ENCODE measurements around the gene SMC1A.
"Not testable (repeated sequence)": the region's sequence is repeated elsewhere in the genome, so short reads cannot be mapped to it uniquely, and the experiment has no call there.

The SMC1A gene

DNA sequence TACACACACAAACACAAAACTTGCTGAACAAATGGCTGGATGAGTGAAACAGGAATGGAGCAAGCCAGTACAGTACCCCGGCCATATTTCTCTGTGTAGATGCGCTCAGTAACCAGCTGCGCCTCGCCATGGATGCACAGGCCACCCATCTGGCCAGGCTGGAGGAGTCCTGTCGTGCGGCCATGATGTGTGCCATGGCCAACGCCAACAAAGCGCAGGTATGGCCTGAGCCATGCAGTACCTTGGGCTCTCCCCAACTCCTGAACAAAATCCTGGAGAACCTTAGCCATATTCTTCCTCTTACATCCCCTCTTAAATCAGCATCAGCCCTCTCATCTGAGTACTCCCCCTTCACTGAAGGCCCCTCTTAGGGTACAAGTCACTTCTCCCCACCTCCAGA lies 7.3 kb upstream of the SMC1A start:
- H3K4me3 ChIP-seq (ENCODE audit: low read length) = no peak overlapping the region
- no peak for DNase-seq (ENCODE audit: low read depth, low spot score)
- H3K9me3 ChIP-seq (ENCODE audit: control insufficient read depth, insufficient read depth, low read length) = no peaks in the 10 kb centered on the region
- no peak overlapping the region for H3K27ac ChIP-seq (ENCODE audit: low read length)
- no peaks in the 10 kb centered on the region; the same call in 1 of the 2 replicates for H3K4me1 ChIP-seq (ENCODE audit: control insufficient read depth, insufficient read depth, low read length)
- WGBS (ENCODE audit: insufficient coverage, insufficient read length) = no CpG with 5 or more reads among the region's 8 CpGs
- H3K36me3 ChIP-seq (ENCODE audit: control insufficient read depth, insufficient read depth, low read length) = peaks cover 2% of the 10 kb centered on the region; the same call in 1 of the 2 replicates
- no peaks in the 10 kb centered on the region for H3K27me3 ChIP-seq (ENCODE audit: control insufficient read depth, insufficient read depth, low read length)

DNA sequence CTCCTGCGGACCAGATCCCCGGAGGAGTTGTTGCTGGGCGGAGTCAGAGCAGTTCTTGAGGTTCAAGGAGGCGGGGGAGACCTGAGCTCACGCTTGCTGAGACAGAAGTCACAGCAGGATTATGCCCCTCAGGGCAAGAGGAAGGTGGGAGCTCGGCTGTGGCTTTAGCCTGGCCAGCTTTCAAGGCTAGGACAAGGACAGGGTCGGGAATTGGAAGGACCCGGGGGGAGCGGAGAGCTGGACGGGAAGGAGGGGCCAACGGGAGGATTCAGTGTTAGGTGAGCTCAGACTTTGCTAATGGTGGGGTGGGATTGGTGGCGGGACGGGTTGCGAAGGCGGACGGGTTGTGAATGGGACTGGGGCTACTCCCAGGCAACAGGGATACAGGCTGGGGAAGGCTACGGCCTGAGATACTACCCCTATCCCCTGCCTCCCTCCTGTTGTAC lies 430 bp upstream of the SMC1A start, which contains the start of gene RIBC1:
Gene RIBC1, plus strand, starts transcription at position 13 of the 446 bp plus-strand sequence. CDS start 3,404 bp downstream, outside the sequence.
- WGBS (ENCODE audit: insufficient coverage, insufficient read length) = no CpG with 5 or more reads among the region's 17 CpGs
- Histone ChIP-seq H3K4me3 (ENCODE audit: low read length) (peak within 1 kb of the TSS; percentile 80), H3K27ac (ENCODE audit: low read length) (no peak within 1 kb of the TSS), H3K27me3 (ENCODE audit: control insufficient read depth, insufficient read depth, low read length) (no peaks in the 10 kb centered on the region), H3K9me3 (ENCODE audit: control insufficient read depth, insufficient read depth, low read length) (no peaks in the 10 kb centered on the region), H3K36me3 (ENCODE audit: control insufficient read depth, insufficient read depth, low read length) (no peaks in the 10 kb centered on the region), H3K4me1 (ENCODE audit: control insufficient read depth, insufficient read depth, low read length) (peaks cover 2% of the 10 kb centered on the region)
- DNase-seq (ENCODE audit: low read depth, low spot score) = no peak

DNA sequence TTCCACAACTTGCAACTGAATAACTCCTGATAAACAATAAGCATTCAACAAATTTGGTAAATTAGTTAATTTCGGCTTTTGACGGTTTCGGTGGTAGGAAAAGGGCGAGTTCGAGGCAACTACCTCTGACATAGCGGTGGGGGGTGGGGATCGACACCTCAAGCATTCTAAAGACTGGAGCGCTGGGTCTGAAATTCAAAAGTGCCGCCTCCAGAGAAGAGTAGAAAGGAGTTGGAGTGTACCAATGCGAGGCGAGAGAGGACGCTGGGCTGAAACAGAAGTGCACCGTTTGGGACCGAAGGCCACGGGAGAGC lies 725 bp downstream of the SMC1A start:
- H3K4me1 ChIP-seq (ENCODE audit: control insufficient read depth, insufficient read depth, low read length) = peaks cover 2% of the 10 kb centered on the region
- DNase-seq (ENCODE audit: low read depth, low spot score) = no peak
- no peaks in the 10 kb centered on the region for H3K36me3 ChIP-seq (ENCODE audit: control insufficient read depth, insufficient read depth, low read length)
- WGBS (ENCODE audit: insufficient coverage, insufficient read length) = no CpG with 5 or more reads among the region's 15 CpGs
- H3K9me3 ChIP-seq (ENCODE audit: control insufficient read depth, insufficient read depth, low read length) = no peaks in the 10 kb centered on the region
- H3K27me3 ChIP-seq (ENCODE audit: control insufficient read depth, insufficient read depth, low read length) = no peaks in the 10 kb centered on the region
- H3K27ac ChIP-seq (ENCODE audit: low read length) = no peak overlapping the region
- H3K4me3 ChIP-seq (ENCODE audit: low read length) = peak overlapping the region; percentile 80; the same call in 1 of the 2 replicates

DNA sequence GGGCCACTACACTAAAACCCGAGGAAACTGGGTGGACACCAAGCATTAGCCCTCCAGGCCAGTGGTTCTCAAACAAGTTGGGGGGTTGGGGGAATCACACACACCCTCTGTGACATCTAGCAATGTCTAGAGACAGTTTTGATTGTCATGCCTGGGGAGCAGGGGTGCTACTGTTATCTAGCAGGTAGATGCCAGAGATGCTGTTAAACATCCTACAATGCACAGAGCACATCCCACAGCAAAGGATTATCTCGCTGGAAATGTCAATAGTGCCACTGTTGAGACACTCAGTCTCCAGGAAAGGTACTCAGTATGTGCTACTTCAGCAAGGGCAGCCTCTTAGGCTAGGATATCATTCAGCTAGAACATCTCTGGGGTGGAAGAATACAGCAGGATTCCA lies 1.3 kb downstream of the SMC1A start:
- no peaks in the 10 kb centered on the region for H3K36me3 ChIP-seq (ENCODE audit: control insufficient read depth, insufficient read depth, low read length)
- no CpG with 5 or more reads among the region's 2 CpGs for WGBS (ENCODE audit: insufficient coverage, insufficient read length)
- no peak for DNase-seq (ENCODE audit: low read depth, low spot score)
- H3K27me3 ChIP-seq (ENCODE audit: control insufficient read depth, insufficient read depth, low read length) = no peaks in the 10 kb centered on the region
- peak overlapping the region; percentile 80; the same call in 1 of the 2 replicates for H3K4me3 ChIP-seq (ENCODE audit: low read length)
- H3K9me3 ChIP-seq (ENCODE audit: control insufficient read depth, insufficient read depth, low read length) = no peaks in the 10 kb centered on the region
- H3K4me1 ChIP-seq (ENCODE audit: control insufficient read depth, insufficient read depth, low read length) = peaks cover 2% of the 10 kb centered on the region
- no peak overlapping the region for H3K27ac ChIP-seq (ENCODE audit: low read length)

- not testable (repeated sequence) for DNase-seq (ENCODE audit: low read depth, low spot score); H3K4me3 ChIP-seq (ENCODE audit: low read length); H3K9me3 ChIP-seq (ENCODE audit: control insufficient read depth, insufficient read depth, low read length)
These were observed 2.1 kb downstream of the SMC1A start for GRCh38 chrX:53420351-53420750.

GRCh38 chrX:53412446-53412845 lies 10.0 kb downstream of the SMC1A start:
- H3K27ac ChIP-seq (ENCODE audit: low read length) = no peak overlapping the region
- WGBS (ENCODE audit: insufficient coverage, insufficient read length) = no CpG with 5 or more reads among the region's 2 CpGs
- DNase-seq (ENCODE audit: low read depth, low spot score) = no peak
- H3K9me3 ChIP-seq (ENCODE audit: control insufficient read depth, insufficient read depth, low read length) = no peaks in the 10 kb centered on the region
- H3K4me1 ChIP-seq (ENCODE audit: control insufficient read depth, insufficient read depth, low read length) = no peaks in the 10 kb centered on the region
- peaks cover 16% of the 10 kb centered on the region for H3K36me3 ChIP-seq (ENCODE audit: control insufficient read depth, insufficient read depth, low read length)
- H3K4me3 ChIP-seq (ENCODE audit: low read length) = no peak overlapping the region
- H3K27me3 ChIP-seq (ENCODE audit: control insufficient read depth, insufficient read depth, low read length) = no peaks in the 10 kb centered on the region

More at GRCh38 chrX:53420351-53420750, 2.1 kb downstream of the SMC1A start:
- WGBS (ENCODE audit: insufficient coverage, insufficient read length) = no CpG with 5 or more reads among the region's 3 CpGs
- H3K27me3 ChIP-seq (ENCODE audit: control insufficient read depth, insufficient read depth, low read length); H3K4me1 ChIP-seq (ENCODE audit: control insufficient read depth, insufficient read depth, low read length); H3K36me3 ChIP-seq (ENCODE audit: control insufficient read depth, insufficient read depth, low read length); H3K27ac ChIP-seq (ENCODE audit: low read length): not testable (repeated sequence)

DNA sequence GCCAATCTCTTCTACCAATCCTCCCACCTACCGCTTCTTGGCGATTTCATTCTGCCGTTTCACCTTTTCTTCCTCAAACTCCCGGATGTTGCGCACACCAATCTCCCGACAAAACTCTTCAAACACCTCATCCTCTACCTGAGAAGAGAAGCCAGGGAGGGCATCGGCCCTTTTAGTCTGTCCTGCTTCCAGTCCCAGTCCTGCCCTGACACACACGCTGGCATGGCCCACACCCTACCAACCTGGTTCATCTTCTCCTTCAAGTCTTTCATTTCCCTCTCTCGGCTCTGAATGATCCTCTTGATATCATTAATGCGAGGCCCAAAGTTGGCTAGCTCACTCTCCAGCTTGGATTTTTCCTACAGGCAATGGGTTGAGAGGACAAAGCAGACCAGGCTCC lies 18.9 kb downstream of the SMC1A start:
- H3K4me3 ChIP-seq (ENCODE audit: low read length) = no peak overlapping the region
- no peaks in the 10 kb centered on the region for H3K9me3 ChIP-seq (ENCODE audit: control insufficient read depth, insufficient read depth, low read length)
- peaks cover 15% of the 10 kb centered on the region for H3K36me3 ChIP-seq (ENCODE audit: control insufficient read depth, insufficient read depth, low read length)
- H3K4me1 ChIP-seq (ENCODE audit: control insufficient read depth, insufficient read depth, low read length) = no peaks in the 10 kb centered on the region
- H3K27ac ChIP-seq (ENCODE audit: low read length) = no peak overlapping the region
- no peak for DNase-seq (ENCODE audit: low read depth, low spot score)
- 100% methylated on average over 4 of the region's 10 CpGs for WGBS (ENCODE audit: insufficient coverage, insufficient read length)
- H3K27me3 ChIP-seq (ENCODE audit: control insufficient read depth, insufficient read depth, low read length) = no peaks in the 10 kb centered on the region

DNA sequence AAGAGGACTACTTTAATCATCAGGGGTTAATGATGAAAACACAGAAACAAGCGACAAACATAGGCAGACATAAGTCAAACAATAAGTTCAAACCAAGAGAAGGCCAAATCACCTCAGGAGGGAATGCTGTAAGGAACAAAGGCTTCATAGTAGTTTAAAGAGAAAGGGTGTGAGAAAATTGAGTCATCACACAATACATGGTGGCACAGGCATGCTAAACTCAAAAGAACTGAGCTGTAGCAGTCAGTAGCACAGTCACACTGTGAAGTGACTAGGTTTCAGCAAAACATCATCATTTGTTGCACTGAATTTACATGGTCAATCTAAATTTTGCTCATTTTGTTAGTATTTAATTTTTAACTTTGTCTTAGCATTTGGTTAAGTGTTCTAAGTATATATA lies 24.2 kb downstream of the SMC1A start:
- DNase-seq (ENCODE audit: low read depth, low spot score) = no peak
- Histone ChIP-seq H3K27ac (ENCODE audit: low read length) (no peak overlapping the region), H3K9me3 (ENCODE audit: control insufficient read depth, insufficient read depth, low read length) (no peaks in the 10 kb centered on the region), H3K36me3 (ENCODE audit: control insufficient read depth, insufficient read depth, low read length) (peaks cover 15% of the 10 kb centered on the region; the same call in 1 of the 2 replicates), H3K4me3 (ENCODE audit: low read length) (no peak overlapping the region), H3K4me1 (ENCODE audit: control insufficient read depth, insufficient read depth, low read length) (no peaks in the 10 kb centered on the region), H3K27me3 (ENCODE audit: control insufficient read depth, insufficient read depth, low read length) (no peaks in the 10 kb centered on the region)
- no CpG with 5 or more reads among the region's 1 CpG for WGBS (ENCODE audit: insufficient coverage, insufficient read length)

- H3K36me3 ChIP-seq (ENCODE audit: control insufficient read depth, insufficient read depth, low read length) = peaks cover 12% of the 10 kb centered on the region; the same call in 1 of the 2 replicates
- DNase-seq (ENCODE audit: low read depth, low spot score) = no peak
- H3K9me3 ChIP-seq (ENCODE audit: control insufficient read depth, insufficient read depth, low read length) = no peaks in the 10 kb centered on the region
- H3K4me3 ChIP-seq (ENCODE audit: low read length) = no peak overlapping the region
- H3K27me3 ChIP-seq (ENCODE audit: control insufficient read depth, insufficient read depth, low read length) = no peaks in the 10 kb centered on the region
- no peaks in the 10 kb centered on the region for H3K4me1 ChIP-seq (ENCODE audit: control insufficient read depth, insufficient read depth, low read length)
- WGBS (ENCODE audit: insufficient coverage, insufficient read length) = 100% methylated on average over 1 of the region's 2 CpGs
- H3K27ac ChIP-seq (ENCODE audit: low read length) = no peak overlapping the region
These were observed 26.7 kb downstream of the SMC1A start for GRCh38 chrX:53395605-53396298.

- Histone ChIP-seq H3K36me3 (ENCODE audit: control insufficient read depth, insufficient read depth, low read length) (peaks cover 24% of the 10 kb centered on the region), H3K4me3 (ENCODE audit: low read length) (no peak overlapping the region), H3K4me1 (ENCODE audit: control insufficient read depth, insufficient read depth, low read length) (no peaks in the 10 kb centered on the region), H3K27ac (ENCODE audit: low read length) (no peak overlapping the region), H3K9me3 (ENCODE audit: control insufficient read depth, insufficient read depth, low read length) (no peaks in the 10 kb centered on the region), H3K27me3 (ENCODE audit: control insufficient read depth, insufficient read depth, low read length) (no peaks in the 10 kb centered on the region)
- no CpG with 5 or more reads among the region's 4 CpGs for WGBS (ENCODE audit: insufficient coverage, insufficient read length)
- DNase-seq (ENCODE audit: low read depth, low spot score) = no peak
These were observed 38.9 kb downstream of the SMC1A start for GRCh38 chrX:53383376-53384076.
